ENCODE data around the gene ATG2A. TPM values are rescaled to one million over a fixed set of nuclear protein-coding genes. Genes with fewer than 3 reads are reported as not detected.

ATG2A gene
- total and polyA plus RNA-seq, 10 donors = 14.3 to 57.3 (median 34.0) TPM

DNA sequence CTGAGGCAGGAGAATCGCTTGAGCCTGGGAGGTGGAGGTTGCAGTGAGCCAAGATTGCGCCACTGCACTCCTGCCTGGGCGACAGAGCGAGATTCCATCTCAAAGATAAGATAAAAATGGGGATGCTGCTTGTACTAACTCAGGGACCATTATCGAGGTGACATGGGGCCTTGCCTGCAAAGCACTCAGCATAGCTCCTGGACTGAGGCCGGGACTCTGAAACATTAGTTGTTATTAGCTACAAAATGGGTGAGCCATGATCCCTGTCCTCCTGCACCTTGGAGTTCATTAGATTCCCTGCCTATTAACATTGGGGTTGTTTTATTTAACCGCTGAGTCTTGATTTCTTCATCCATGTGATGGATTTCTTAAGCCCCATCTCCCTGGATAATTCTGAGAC lies 12.6 kb upstream of the ATG2A start:
- intact Hi-C loops (cut with DNase I; ENCODE audit: low total_unique reads) = loop anchor here (10.0 kb wide), 1 partner anchor 65 kb away; the partner anchor contains the start of gene BATF2
- WGBS, 5 donors = 94 to 98% (median 95%) methylated on average over 7 of the region's 7 CpGs

DNA sequence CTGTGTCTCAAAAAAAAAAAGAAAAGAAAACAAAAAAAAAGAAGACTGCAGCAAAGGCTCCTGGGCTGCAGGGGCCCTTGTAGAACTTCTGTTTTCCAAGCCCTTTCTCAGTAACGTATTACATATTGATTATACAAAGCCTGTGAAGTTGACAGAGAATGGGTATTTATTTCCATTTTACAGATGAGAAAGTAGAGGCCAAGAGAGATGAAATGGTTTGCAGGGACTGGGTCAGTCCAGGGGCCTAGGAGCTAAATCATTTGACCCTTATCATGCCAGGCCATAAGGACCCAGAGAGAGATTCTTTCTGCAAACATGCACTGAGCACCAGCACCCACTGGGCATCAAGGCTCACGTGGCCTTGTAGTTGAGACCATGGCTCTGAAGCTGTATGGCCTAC lies 11.9 kb upstream of the ATG2A start:
- TF ChIP-seq POLR2A (IDR thresholded peaks at IDR 0.05) = no peak
- TF ChIP-seq, protein P1, sequence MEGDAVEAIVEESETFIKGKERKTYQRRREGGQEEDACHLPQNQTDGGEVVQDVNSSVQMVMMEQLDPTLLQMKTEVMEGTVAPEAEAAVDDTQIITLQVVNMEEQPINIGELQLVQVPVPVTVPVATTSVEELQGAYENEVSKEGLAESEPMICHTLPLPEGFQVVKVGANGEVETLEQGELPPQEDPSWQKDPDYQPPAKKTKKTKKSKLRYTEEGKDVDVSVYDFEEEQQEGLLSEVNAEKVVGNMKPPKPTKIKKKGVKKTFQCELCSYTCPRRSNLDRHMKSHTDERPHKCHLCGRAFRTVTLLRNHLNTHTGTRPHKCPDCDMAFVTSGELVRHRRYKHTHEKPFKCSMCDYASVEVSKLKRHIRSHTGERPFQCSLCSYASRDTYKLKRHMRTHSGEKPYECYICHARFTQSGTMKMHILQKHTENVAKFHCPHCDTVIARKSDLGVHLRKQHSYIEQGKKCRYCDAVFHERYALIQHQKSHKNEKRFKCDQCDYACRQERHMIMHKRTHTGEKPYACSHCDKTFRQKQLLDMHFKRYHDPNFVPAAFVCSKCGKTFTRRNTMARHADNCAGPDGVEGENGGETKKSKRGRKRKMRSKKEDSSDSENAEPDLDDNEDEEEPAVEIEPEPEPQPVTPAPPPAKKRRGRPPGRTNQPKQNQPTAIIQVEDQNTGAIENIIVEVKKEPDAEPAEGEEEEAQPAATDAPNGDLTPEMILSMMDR (IDR thresholded peaks at IDR 0.05 in 8 of 11, conservative IDR thresholded peaks at IDR 0.05 in 3 of 11) = no peak
- TF ChIP-seq POLR2AphosphoS5 (IDR thresholded peaks at IDR 0.05) = no peak
- H3K36me3 ChIP-seq = peaks cover 0 to 78% (median 58%) of the 10 kb centered on the region in 6 donors
- no peak overlapping the region for H3K27ac ChIP-seq
- H3K4me3 ChIP-seq = no peak overlapping the region
- no peaks in the 10 kb centered on the region for H3K9me3 ChIP-seq
- WGBS, 5 donors = 87 to 100% (median 95%) methylated on average over 2 of the region's 2 CpGs
- no peaks in the 10 kb centered on the region for H3K27me3 ChIP-seq (replicated peaks in 1 of 7)
- no peak for DNase-seq
- intact Hi-C loops (cut with DNase I; ENCODE audit: low total_unique reads) = no loop called here
- peaks cover 7 to 32% (median 23%) of the 10 kb centered on the region in 6 donors for H3K4me1 ChIP-seq

More for the DNA sequence above, 12.6 kb upstream of the ATG2A start:
- no peak for DNase-seq
- no peaks in the 10 kb centered on the region for H3K9me3 ChIP-seq
- H3K27ac ChIP-seq = no peak overlapping the region
- H3K4me1 ChIP-seq = peaks cover 3 to 26% (median 20%) of the 10 kb centered on the region in 6 donors
- peaks cover 0 to 84% (median 61%) of the 10 kb centered on the region in 6 donors for H3K36me3 ChIP-seq
- H3K4me3 ChIP-seq = no peak overlapping the region
- no peak for TF ChIP-seq POLR2A (IDR thresholded peaks at IDR 0.05)
- TF ChIP-seq POLR2AphosphoS5 (IDR thresholded peaks at IDR 0.05) = no peak
- TF ChIP-seq, protein P1 (IDR thresholded peaks at IDR 0.05 in 8 of 11, conservative IDR thresholded peaks at IDR 0.05 in 3 of 11) = no peak
- no peaks in the 10 kb centered on the region for H3K27me3 ChIP-seq (replicated peaks in 1 of 7)

DNA sequence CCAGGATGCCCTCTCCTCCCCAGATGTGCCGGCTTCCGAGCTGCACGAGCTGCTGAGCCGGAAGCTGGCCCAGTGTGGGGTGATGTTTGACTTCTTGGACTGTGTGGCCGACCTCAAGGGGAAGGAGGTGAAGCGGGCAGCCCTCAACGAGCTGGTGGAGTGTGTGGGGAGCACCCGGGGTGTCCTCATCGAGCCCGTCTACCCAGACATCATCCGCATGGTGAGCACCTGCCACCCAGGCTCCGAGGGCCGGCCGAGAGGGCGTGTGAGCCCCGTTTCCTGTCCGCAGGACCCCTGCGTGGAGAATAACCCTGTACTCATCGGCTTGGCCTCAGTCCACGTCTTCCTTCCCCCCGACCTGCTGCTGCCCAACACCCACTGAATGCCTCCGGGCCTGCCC lies 9.7 kb upstream of the ATG2A start:
- Histone ChIP-seq H3K36me3 (peaks cover 0 to 55% (median 35%) of the 10 kb centered on the region in 6 donors), H3K9me3 (no peaks in the 10 kb centered on the region), H3K4me3 (peak overlapping the region in 2 of 8 donors; percentile 88 to 99), H3K4me1 (peaks cover 11 to 42% (median 32%) of the 10 kb centered on the region in 6 donors), H3K27ac (peak overlapping the region in 1 of 8 donors; percentile 2), H3K27me3 (replicated peaks in 1 of 7) (no peaks in the 10 kb centered on the region)
- TF ChIP-seq POLR2A (IDR thresholded peaks at IDR 0.05) = no peak
- intact Hi-C loops (cut with DNase I; ENCODE audit: low total_unique reads) = no loop called here
- 61 to 81% (median 68%) methylated on average over 22 of the region's 22 CpGs for WGBS, 5 donors
- DNase-seq = no peak

DNA sequence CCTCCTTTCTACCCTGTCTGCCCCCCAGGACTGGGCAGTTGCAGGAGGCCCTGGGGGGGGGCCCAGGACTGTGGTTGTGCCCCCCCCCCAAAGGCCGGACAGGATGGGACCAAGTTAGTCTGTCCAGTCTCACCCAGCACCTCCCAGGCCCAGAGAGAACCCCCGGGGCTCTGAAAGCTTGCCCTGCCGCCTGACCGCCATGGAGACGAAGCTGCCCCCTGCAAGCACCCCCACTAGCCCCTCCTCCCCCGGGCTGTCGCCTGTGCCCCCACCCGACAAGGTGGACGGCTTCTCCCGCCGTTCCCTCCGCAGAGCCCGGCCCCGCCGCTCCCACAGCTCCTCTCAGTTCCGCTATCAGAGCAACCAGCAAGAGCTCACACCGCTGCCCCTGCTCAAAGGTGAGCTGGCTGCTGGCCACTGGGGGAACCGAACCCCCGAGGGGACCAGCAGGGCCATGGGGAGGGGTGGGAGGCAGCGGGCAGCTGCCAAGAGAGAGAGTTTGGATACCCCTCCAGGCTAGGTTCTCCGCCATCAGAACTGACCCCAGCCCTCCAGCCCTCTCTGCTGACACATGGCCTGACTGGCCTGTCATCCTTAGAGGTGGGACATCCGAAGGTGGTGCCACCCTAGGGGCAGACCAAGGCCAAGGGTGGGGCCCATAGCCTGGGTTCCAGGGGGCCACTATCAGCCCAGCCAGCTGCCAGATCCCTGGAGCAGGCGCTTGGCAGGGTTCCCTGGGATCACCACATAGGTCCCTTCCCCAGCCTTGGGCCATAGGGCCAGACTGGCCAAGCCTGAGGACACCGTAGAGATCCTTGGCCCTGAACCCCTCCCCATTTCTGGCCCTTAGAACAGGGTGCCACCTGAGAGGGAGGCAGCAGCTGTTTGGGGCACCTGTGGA lies 8.8 kb upstream of the ATG2A start:
- WGBS, 5 donors = 69 to 95% (median 77%) methylated on average over 13 to 24 of the region's 24 CpGs
- peak overlapping the region; percentile 70 to 99 (median 89) for H3K4me3 ChIP-seq
- peaks cover 0 to 46% (median 26%) of the 10 kb centered on the region in 6 donors for H3K36me3 ChIP-seq
- no peaks in the 10 kb centered on the region for H3K27me3 ChIP-seq (replicated peaks in 1 of 7)
- H3K4me1 ChIP-seq = peaks cover 11 to 42% (median 32%) of the 10 kb centered on the region in 6 donors
- no peak for DNase-seq
- TF ChIP-seq POLR2AphosphoS5 (IDR thresholded peaks at IDR 0.05) (peak in 1 of 3 donors; percentile 19), POLR2A (IDR thresholded peaks at IDR 0.05) (no peak)
- TF ChIP-seq, protein P1 (IDR thresholded peaks at IDR 0.05 in 8 of 11, conservative IDR thresholded peaks at IDR 0.05 in 3 of 11) = no peak
- H3K9me3 ChIP-seq = no peaks in the 10 kb centered on the region
- peak overlapping the region in 4 of 8 donors; percentile 89 to 97 (median 94) for H3K27ac ChIP-seq
- intact Hi-C loops (cut with DNase I; ENCODE audit: low total_unique reads) = no loop called here
